Mesendoderm (in vitro differentiated cells): Measurements from ENCODE around the gene HAUS8.
"Not testable (repeated sequence)": the region's sequence is repeated elsewhere in the genome, so short reads cannot be mapped to it uniquely, and the experiment has no call there.

ENCODE experiments used
- DNase-seq: peaks from one replicate; pipeline ENCODE4 v3.0.0; 2013
- H2AK5ac ChIP-seq: 2 replicates; pipeline ENCODE4 v1.6.1; 2013; ENCODE audit warnings: low read length, inconsistent platforms
- H2BK120ac ChIP-seq: 2 replicates; pipeline ENCODE4 v1.6.1; 2013; ENCODE audit warnings: low read depth, mild to moderate bottlenecking, low read length, moderate library complexity, mixed read lengths
- H2BK15ac ChIP-seq: replicated peaks from 2 replicates; pipeline ENCODE4 v1.6.1; 2013; ENCODE audit warnings: low read depth, mild to moderate bottlenecking, moderate library complexity
- H2BK5ac ChIP-seq: 2 replicates; pipeline ENCODE4 v1.6.1; 2013; ENCODE audit warnings: low read length, inconsistent platforms
- H3K18ac ChIP-seq: 2 replicates; pipeline ENCODE4 v1.6.1; 2013; ENCODE audit warnings: mild to moderate bottlenecking, low read length, mixed read lengths
- H3K23ac ChIP-seq: one replicate; pipeline ENCODE4 v1.6.1; 2013; ENCODE audit warnings: low read length
- H3K27ac ChIP-seq: 2 replicates; pipeline ENCODE4 v1.5.1; 2013; ENCODE audit warnings: low read depth, mild to moderate bottlenecking, inconsistent platforms, low read length, moderate library complexity
- H3K27me3 ChIP-seq: 2 replicates; pipeline ENCODE4 v1.6.1; 2013; ENCODE audit warnings: low read length, control low read depth, mild to moderate bottlenecking, inconsistent platforms; ENCODE audit not compliant: insufficient read depth, poor library complexity
- H3K36me3 ChIP-seq: 2 replicates; pipeline ENCODE4 v1.6.1; 2013; ENCODE audit warnings: low read length, inconsistent platforms; ENCODE audit not compliant: control insufficient read depth, insufficient read depth
- H3K4ac ChIP-seq: one replicate; pipeline ENCODE4 v1.6.1; 2013; ENCODE audit warnings: low read depth, mild to moderate bottlenecking, low read length, moderate library complexity
- H3K4me1 ChIP-seq: 2 replicates; pipeline ENCODE4 v1.6.1; 2013; ENCODE audit warnings: low read depth, low read length, inconsistent platforms; ENCODE audit not compliant: control insufficient read depth
- H3K4me2 ChIP-seq: 2 replicates; pipeline ENCODE4 v1.6.1; 2013; ENCODE audit warnings: low read length
- H3K4me3 ChIP-seq: 2 replicates; pipeline ENCODE4 v1.5.1; 2013; ENCODE audit warnings: mild to moderate bottlenecking, low read length
- H3K56ac ChIP-seq: one replicate; pipeline ENCODE4 v1.6.1; 2013; ENCODE audit warnings: low read length
- H3K79me1 ChIP-seq: 2 replicates; pipeline ENCODE4 v1.6.1; 2013; ENCODE audit warnings: low read length, inconsistent platforms
- H3K79me2 ChIP-seq: 2 replicates; pipeline ENCODE4 v1.6.1; 2013; ENCODE audit warnings: mild to moderate bottlenecking, low read length; ENCODE audit not compliant: control insufficient read depth, insufficient read depth
- H3K9ac ChIP-seq: 2 replicates; pipeline ENCODE4 v1.6.1; 2013; ENCODE audit warnings: low read length, inconsistent platforms
- H4K5ac ChIP-seq: one replicate; pipeline ENCODE4 v1.6.1; 2013; ENCODE audit warnings: low read length
- H4K8ac ChIP-seq: one replicate; pipeline ENCODE4 v1.6.1; 2013; ENCODE audit warnings: low read depth, mild to moderate bottlenecking, control low read depth, low read length, moderate library complexity
- WGBS: extraction: QIAGEN DNeasy Blood & Tissue Kit; methylation state at CpG from one replicate; pipeline ENCODE4 v1.1.7; 2013; ENCODE audit warnings: low lambda C conversion rate, missing lambda C conversion rate; ENCODE audit not compliant: insufficient coverage; ENCODE audit errors: extremely low coverage; 5-methylcytosine and 5-hydroxymethylcytosine counted together

HAUS8 gene

DNA sequence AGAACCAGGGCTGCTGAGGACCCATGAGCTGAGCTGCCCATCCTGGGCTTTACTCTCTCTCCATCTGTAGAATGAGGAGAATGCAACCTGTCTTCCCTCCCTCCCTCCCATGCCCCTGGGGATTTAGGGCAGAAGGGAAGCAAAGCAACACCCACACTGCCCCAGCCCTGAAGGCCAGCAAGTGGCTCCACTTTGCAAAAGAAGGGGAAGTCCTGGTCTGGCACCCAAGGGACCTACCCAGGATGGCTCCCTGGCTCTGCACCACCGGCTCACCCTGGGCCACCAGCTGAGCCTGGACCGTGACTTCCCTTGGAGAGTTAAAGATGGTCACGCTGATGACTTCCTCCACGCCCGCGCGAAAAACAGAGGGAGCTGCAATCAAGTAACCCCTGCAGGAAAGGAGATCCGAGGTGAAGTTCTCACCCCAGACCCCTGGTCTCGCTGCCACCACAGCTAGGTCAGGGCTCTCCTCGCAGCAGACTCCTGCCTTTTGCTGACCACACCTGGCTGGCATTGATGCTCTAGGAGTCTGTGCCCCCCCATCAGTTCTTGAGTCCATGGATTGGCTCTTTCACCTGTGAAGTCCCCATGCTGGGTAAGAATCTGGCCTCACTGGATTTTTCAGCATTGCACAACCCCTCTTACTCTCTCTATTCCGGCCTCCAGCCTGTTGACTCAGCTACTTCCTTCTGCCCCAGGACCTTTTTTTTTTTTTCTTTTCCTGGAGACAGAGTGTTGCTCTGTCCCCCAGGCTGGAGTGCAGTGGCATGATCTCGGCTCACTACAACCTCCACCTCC, 53.3 kb downstream of the HAUS8 start:
- Histone ChIP-seq H3K9ac (no peak overlapping the region), H3K4ac (no peak overlapping the region), H3K79me1 (no peaks in the 10 kb centered on the region), H4K5ac (no peak overlapping the region), H2BK120ac (no peak overlapping the region), H2BK15ac (no peak overlapping the region), H3K36me3 (no peaks in the 10 kb centered on the region), H3K4me3 (no peak overlapping the region), H3K79me2 (no peaks in the 10 kb centered on the region), H3K27ac (no peak overlapping the region), H4K8ac (no peak overlapping the region), H3K56ac (no peak overlapping the region), H3K27me3 (no peaks in the 10 kb centered on the region), H2AK5ac (no peak overlapping the region), H3K4me1 (no peaks in the 10 kb centered on the region), H3K23ac (no peak overlapping the region), H2BK5ac (no peak overlapping the region), H3K4me2 (no peak overlapping the region), H3K18ac (no peak overlapping the region)
- no CpG with 5 or more reads among the region's 12 CpGs for WGBS
- DNase-seq, result peak; percentile 17

GRCh38 chr19:17021328-17021727, 53.9 kb downstream of the HAUS8 start:
- DNase-seq, result no peak
- Histone ChIP-seq H3K79me1 (no peaks in the 10 kb centered on the region), H3K27me3 (no peaks in the 10 kb centered on the region), H3K27ac (no peak overlapping the region), H3K23ac (no peak overlapping the region), H3K79me2 (no peaks in the 10 kb centered on the region), H3K56ac (no peak overlapping the region), H2AK5ac (no peak overlapping the region), H3K4me1 (no peaks in the 10 kb centered on the region), H3K18ac (no peak overlapping the region), H3K4me2 (no peak overlapping the region), H2BK5ac (no peak overlapping the region), H4K5ac (no peak overlapping the region), H3K36me3 (no peaks in the 10 kb centered on the region), H4K8ac (no peak overlapping the region), H2BK15ac (no peak overlapping the region), H3K4ac (no peak overlapping the region), H3K4me3 (no peak overlapping the region), H3K9ac (no peak overlapping the region), H2BK120ac (no peak overlapping the region)
- WGBS, result no CpG with 5 or more reads among the region's 1 CpG

DNA sequence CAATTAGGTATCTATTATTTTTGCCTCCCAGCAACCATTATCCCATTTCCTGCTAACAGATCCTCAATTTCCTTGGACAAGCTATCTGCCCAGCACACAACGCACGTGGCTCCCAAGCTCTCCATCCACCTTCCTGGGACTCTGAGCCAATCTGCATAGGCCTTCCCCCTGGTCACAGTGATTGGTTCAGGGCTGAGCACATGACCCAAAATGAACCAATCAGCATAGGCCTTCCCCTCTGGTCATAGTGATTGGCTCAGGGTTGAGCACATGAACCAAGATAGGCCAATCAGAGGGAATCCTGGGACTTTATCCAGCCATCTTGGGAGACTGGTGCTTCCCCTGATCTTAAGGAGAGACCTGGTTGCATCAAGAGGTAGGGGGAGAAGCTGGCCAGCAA, 54.4 kb downstream of the HAUS8 start:
- H4K8ac ChIP-seq, result no peak overlapping the region
- no CpG with 5 or more reads among the region's 2 CpGs for WGBS
- peak; percentile 55 for DNase-seq

GRCh38 chr19:17020385-17020784, 54.9 kb downstream of the HAUS8 start:
- no peak overlapping the region for H3K56ac ChIP-seq
- no peaks in the 10 kb centered on the region for H3K79me1 ChIP-seq
- H3K4me3 ChIP-seq, result no peak overlapping the region
- no peak overlapping the region for H2BK120ac ChIP-seq
- H2BK15ac ChIP-seq, result no peak overlapping the region
- no peak overlapping the region for H3K27ac ChIP-seq
- no peak overlapping the region for H3K4me2 ChIP-seq
- H2BK5ac ChIP-seq, result no peak overlapping the region
- H4K5ac ChIP-seq, result no peak overlapping the region
- H2AK5ac ChIP-seq, result no peak overlapping the region
- no peaks in the 10 kb centered on the region for H3K4me1 ChIP-seq
- H4K8ac ChIP-seq, result no peak overlapping the region
- H3K18ac ChIP-seq, result no peak overlapping the region
- no peaks in the 10 kb centered on the region for H3K36me3 ChIP-seq
- no peaks in the 10 kb centered on the region for H3K27me3 ChIP-seq
- no peaks in the 10 kb centered on the region for H3K79me2 ChIP-seq
- no peak overlapping the region for H3K9ac ChIP-seq
- no peak for DNase-seq
- H3K23ac ChIP-seq, result no peak overlapping the region
- H3K4ac ChIP-seq, result no peak overlapping the region

More for the DNA sequence above, 54.4 kb downstream of the HAUS8 start:
- H2AK5ac ChIP-seq, result no peak overlapping the region
- H3K18ac ChIP-seq, result no peak overlapping the region
- H3K4me3 ChIP-seq, result no peak overlapping the region
- H2BK120ac ChIP-seq, result no peak overlapping the region
- no peak overlapping the region for H3K4me2 ChIP-seq
- H3K9ac ChIP-seq, result no peak overlapping the region
- no peaks in the 10 kb centered on the region for H3K36me3 ChIP-seq
- no peak overlapping the region for H3K27ac ChIP-seq
- no peak overlapping the region for H3K56ac ChIP-seq
- H4K5ac ChIP-seq, result no peak overlapping the region
- H2BK15ac ChIP-seq, result no peak overlapping the region
- H2BK5ac ChIP-seq, result no peak overlapping the region
- H3K27me3 ChIP-seq, result no peaks in the 10 kb centered on the region
- no peak overlapping the region for H3K23ac ChIP-seq
- no peaks in the 10 kb centered on the region for H3K79me2 ChIP-seq
- H3K4me1 ChIP-seq, result no peaks in the 10 kb centered on the region
- no peaks in the 10 kb centered on the region for H3K79me1 ChIP-seq
- H3K4ac ChIP-seq, result no peak overlapping the region

DNA sequence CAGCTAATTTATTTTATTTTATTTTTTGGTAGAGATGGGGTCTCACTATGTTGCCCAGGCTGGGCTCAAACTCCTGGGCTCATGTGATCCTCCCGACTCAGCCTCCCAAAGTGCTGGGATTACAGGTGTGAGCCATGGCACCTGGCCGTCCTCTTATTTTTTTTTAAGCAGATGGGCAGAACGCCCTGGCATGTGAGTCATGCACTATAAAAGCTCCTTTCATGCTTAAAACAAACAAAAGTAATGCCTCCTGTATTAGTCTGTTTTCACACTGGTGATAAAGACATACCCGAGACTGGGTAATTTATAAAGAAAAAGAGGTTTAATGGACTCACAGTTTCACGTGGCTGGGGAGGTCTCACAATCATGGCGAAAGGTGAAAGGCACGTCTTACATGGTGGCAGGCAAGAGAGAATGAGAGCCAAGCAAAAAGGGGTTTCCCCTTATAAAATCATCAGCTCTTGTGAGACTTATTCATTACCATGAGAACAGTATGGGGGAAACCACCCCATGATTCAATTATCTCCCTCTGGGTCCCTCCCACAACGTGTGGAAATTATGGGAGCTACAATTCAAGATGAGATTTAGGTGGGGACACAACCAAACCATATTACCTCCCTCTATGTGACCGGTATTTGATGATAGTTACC, 60.9 kb downstream of the HAUS8 start:
- H3K4me3 ChIP-seq, H3K4me1 ChIP-seq, H3K56ac ChIP-seq, H3K18ac ChIP-seq, H3K4me2 ChIP-seq, H3K79me1 ChIP-seq, H2BK15ac ChIP-seq, H3K27me3 ChIP-seq, DNase-seq, H4K8ac ChIP-seq, H3K36me3 ChIP-seq, H2BK5ac ChIP-seq, H3K79me2 ChIP-seq, H3K27ac ChIP-seq, H3K4ac ChIP-seq, H3K9ac ChIP-seq, H4K5ac ChIP-seq, H3K23ac ChIP-seq, H2BK120ac ChIP-seq, H2AK5ac ChIP-seq: not testable (repeated sequence)
- no CpG with 5 or more reads among the region's 9 CpGs for WGBS
